ENCODE data around the gene GRK5.

Gene GRK5

GRCh38 chr10:119283818-119284217 is 76.4 kb downstream of the GRK5 start:
- Histone ChIP-seq H3K27ac (ENCODE audit: low read length) (no peak overlapping the region), H3K36me3 (replicated peaks; ENCODE audit: low read depth, low read length) (no peaks in the 10 kb centered on the region), H3K4me3 (ENCODE audit: low read length) (no peak overlapping the region), H3K27me3 (ENCODE audit: low read depth, low read length) (no peaks in the 10 kb centered on the region), H3K4me2 (ENCODE audit: low read length) (no peak overlapping the region), H3K4me1 (ENCODE audit: low read length) (peaks cover 14% of the 10 kb centered on the region), H2AFZ (ENCODE audit: low read depth, low read length) (no peak overlapping the region), H3K9ac (ENCODE audit: low read length) (no peak overlapping the region), H3K79me2 (ENCODE audit: low read length) (no peaks in the 10 kb centered on the region), H3K9me3 (ENCODE audit: insufficient read depth, low read length) (no peaks in the 10 kb centered on the region), H4K20me1 (ENCODE audit: insufficient read depth, low read length) (no peaks in the 10 kb centered on the region)
- TF ChIP-seq CTCF (IDR thresholded peaks at IDR 0.05; ENCODE audit: low read depth, low read length) (no peak), EZH2phosphoT487 (IDR thresholded peaks at IDR 0.05; ENCODE audit: low read depth) (no peak)

DNA sequence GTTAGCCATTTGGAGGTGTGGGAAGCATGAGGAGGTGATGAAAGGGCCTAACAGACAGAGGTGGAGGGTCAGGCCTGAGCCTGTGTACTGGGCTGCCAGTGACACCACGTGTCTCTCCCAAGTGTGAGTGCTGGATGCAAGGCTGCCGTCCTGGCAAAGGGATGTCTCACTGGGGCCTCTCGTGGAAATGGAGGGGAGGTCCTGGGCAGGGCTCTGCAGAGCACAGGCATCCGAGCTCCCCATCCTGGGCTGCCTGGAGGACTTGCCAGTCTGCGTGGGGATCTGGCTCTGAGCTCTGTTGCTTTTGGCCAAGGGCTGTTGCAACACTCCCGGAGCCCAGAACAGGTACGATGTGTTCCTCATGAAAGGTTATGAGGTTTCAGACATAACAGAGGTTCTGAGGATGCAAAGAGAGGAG is 77.3 kb downstream of the GRK5 start:
- peaks cover 14% of the 10 kb centered on the region for H3K4me1 ChIP-seq (ENCODE audit: low read length)
- no peak for TF ChIP-seq EZH2phosphoT487 (IDR thresholded peaks at IDR 0.05; ENCODE audit: low read depth)
- no peak for TF ChIP-seq CTCF (IDR thresholded peaks at IDR 0.05; ENCODE audit: low read depth, low read length)

DNA sequence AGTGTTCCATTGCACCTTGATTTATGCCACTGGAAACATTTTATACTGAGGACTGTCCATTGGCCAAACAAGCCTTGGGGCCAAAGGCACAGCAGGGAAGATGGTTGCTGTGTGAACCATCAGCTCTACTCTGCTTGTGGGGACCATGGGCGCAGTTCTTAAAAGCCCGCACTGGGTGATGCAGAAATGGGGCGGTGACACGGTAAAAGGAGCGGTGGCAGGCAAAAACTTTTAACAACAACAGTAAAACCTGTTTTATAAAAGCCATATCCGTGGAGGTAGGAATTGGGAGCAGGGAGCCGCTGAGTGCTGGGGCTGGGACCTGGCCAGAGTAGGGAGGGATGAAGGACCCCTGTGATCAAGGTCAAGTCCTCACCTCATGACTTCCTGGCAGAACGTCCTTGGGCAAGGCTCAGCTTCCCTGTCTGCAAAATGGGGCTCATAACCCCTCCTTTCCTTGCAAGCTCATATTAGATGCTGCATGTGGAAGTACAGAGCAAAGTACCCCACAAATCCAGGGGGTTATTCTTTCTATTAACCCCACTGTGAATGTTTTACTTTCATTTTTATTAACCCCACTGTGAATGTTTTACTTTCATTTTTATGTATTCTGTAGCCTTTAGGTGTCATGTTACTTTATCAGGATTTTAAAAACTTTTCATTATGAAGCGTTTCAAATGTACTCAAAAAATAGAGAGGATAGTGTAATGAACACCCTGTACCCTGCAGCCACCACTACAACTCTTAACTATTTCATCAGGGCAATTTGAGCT is 78.3 kb downstream of the GRK5 start:
- H3K36me3 ChIP-seq (replicated peaks; ENCODE audit: low read depth, low read length) = no peaks in the 10 kb centered on the region
- no peaks in the 10 kb centered on the region for H3K9me3 ChIP-seq (ENCODE audit: insufficient read depth, low read length)
- H3K4me2 ChIP-seq (ENCODE audit: low read length) = peak overlapping the region; percentile 48
- H3K27me3 ChIP-seq (ENCODE audit: low read depth, low read length) = no peaks in the 10 kb centered on the region
- H2AFZ ChIP-seq (ENCODE audit: low read depth, low read length) = no peak overlapping the region
- TF ChIP-seq CTCF (IDR thresholded peaks at IDR 0.05; ENCODE audit: low read depth, low read length) (no peak), EZH2phosphoT487 (IDR thresholded peaks at IDR 0.05; ENCODE audit: low read depth) (no peak)
- no peaks in the 10 kb centered on the region for H3K79me2 ChIP-seq (ENCODE audit: low read length)
- H3K4me3 ChIP-seq (ENCODE audit: low read length) = 0 out of 2 replicates have a peak overlapping the region, but pooled peaks have one; percentile 24
- peaks cover 14% of the 10 kb centered on the region for H3K4me1 ChIP-seq (ENCODE audit: low read length)
- H3K9ac ChIP-seq (ENCODE audit: low read length) = no peak overlapping the region; the same call in 1 of the 2 replicates
- no peaks in the 10 kb centered on the region for H4K20me1 ChIP-seq (ENCODE audit: insufficient read depth, low read length)
- H3K27ac ChIP-seq (ENCODE audit: low read length) = no peak overlapping the region

More for the DNA sequence above, 77.3 kb downstream of the GRK5 start:
- H3K9me3 ChIP-seq (ENCODE audit: insufficient read depth, low read length) = no peaks in the 10 kb centered on the region
- no peak overlapping the region for H3K4me2 ChIP-seq (ENCODE audit: low read length)
- H2AFZ ChIP-seq (ENCODE audit: low read depth, low read length) = no peak overlapping the region
- H4K20me1 ChIP-seq (ENCODE audit: insufficient read depth, low read length) = no peaks in the 10 kb centered on the region
- H3K36me3 ChIP-seq (replicated peaks; ENCODE audit: low read depth, low read length) = no peaks in the 10 kb centered on the region
- no peak overlapping the region for H3K4me3 ChIP-seq (ENCODE audit: low read length)
- H3K27me3 ChIP-seq (ENCODE audit: low read depth, low read length) = no peaks in the 10 kb centered on the region
- no peak overlapping the region for H3K9ac ChIP-seq (ENCODE audit: low read length)
- no peaks in the 10 kb centered on the region for H3K79me2 ChIP-seq (ENCODE audit: low read length)
- H3K27ac ChIP-seq (ENCODE audit: low read length) = no peak overlapping the region

DNA sequence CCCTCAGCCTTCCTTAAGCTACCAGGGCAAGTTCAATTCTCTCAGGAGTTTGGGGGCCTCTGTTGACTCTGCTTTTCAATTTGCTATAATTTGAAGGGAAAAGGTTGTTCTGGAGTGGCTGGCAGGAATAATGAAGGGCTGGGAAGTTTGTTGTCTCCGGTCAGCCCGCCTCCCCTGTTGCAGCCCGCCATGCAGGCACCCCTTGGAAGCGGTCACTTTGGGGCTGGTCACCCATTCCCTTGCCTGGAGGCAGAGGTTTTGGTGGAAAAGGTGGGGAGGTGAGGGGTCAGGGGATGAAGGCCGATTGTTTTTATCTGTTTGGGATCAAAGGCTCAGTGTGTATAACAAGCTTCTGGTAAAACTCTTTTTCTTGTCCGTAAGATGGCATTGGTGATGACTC is 79.1 kb downstream of the GRK5 start:
- no peak overlapping the region for H3K27ac ChIP-seq (ENCODE audit: low read length)
- H3K79me2 ChIP-seq (ENCODE audit: low read length) = no peaks in the 10 kb centered on the region
- no peak overlapping the region for H3K9ac ChIP-seq (ENCODE audit: low read length)
- H3K27me3 ChIP-seq (ENCODE audit: low read depth, low read length) = no peaks in the 10 kb centered on the region
- no peak overlapping the region for H3K4me2 ChIP-seq (ENCODE audit: low read length)
- H3K4me3 ChIP-seq (ENCODE audit: low read length) = no peak overlapping the region
- H2AFZ ChIP-seq (ENCODE audit: low read depth, low read length) = no peak overlapping the region
- no peaks in the 10 kb centered on the region for H4K20me1 ChIP-seq (ENCODE audit: insufficient read depth, low read length)
- no peaks in the 10 kb centered on the region for H3K36me3 ChIP-seq (replicated peaks; ENCODE audit: low read depth, low read length)
- H3K4me1 ChIP-seq (ENCODE audit: low read length) = peaks cover 14% of the 10 kb centered on the region
- TF ChIP-seq CTCF (IDR thresholded peaks at IDR 0.05; ENCODE audit: low read depth, low read length) (no peak), EZH2phosphoT487 (IDR thresholded peaks at IDR 0.05; ENCODE audit: low read depth) (no peak)
- no peaks in the 10 kb centered on the region for H3K9me3 ChIP-seq (ENCODE audit: insufficient read depth, low read length)

Measured in OCI-LY3 (cell line).